GM12878 (cell line): ENCODE measurements around the gene GABBR2. TPM values are rescaled to one million over a fixed set of nuclear protein-coding genes. Genes with fewer than 3 reads are reported as not detected.

Experiments used
- ATAC-seq: fragments of 200-7000 bp; cut with Tn5 transposase; 3 replicates; pipeline ENCODE4 v1.9.1; 2020; ENCODE audit warnings: mild to moderate bottlenecking, moderate library complexity
- BruUV-seq: library from RNA; stranded (reverse); fragments of 400-500 nt; replicated peaks from 2 replicates; lab custom pipeline; 2021; lab: Mats Ljungman, UMichigan
- CTCF ChIA-PET: fragments of 300-600 bp; sonication (Branson Sonifier 250); formaldehyde crosslinking; extraction: SDS; loops from one replicate; lab custom pipeline; 2021; ENCODE audit warnings: inconsistent platforms; lab: Yijun Ruan, JAX
- POLR2A ChIA-PET: fragments of 350-600 bp; formaldehyde crosslinking; extraction: SDS; loops from one replicate; lab custom pipeline; 2021; ENCODE audit warnings: inconsistent platforms; lab: Charles Lee
- RAD21 ChIA-PET: fragments of 300-600 bp; sonication (Branson Sonifier 250); formaldehyde crosslinking; loops from one replicate; lab custom pipeline; 2023; ENCODE audit warnings: antibody characterized with exemption; ENCODE audit not compliant: unreplicated experiment; lab: Charles Lee
- SMC1A ChIA-PET: fragments of 300-600 bp; sonication (Branson Sonifier 250); formaldehyde crosslinking; loops from one replicate; lab custom pipeline; 2023; ENCODE audit not compliant: unreplicated experiment, uncharacterized antibody; lab: Charles Lee
- DNase-seq: peaks from one replicate; pipeline ENCODE4 v3.0.0-alpha.2; 2011; ENCODE audit warnings: low read depth, low spot score
- FAIRE-seq: peaks from 3 replicates; lab custom pipeline; 2011; peaks lifted over from hg19 to GRCh38; lab: Jason Lieb, UNC
- H2AFZ ChIP-seq: 2 replicates; pipeline ENCODE4 v1.6.0; 2011; ENCODE audit warnings: low read depth, low read length, control low read depth; ENCODE audit not compliant: control insufficient read depth
- H3K27ac ChIP-seq: 2 replicates; pipeline ENCODE4 v1.5.1; 2011; ENCODE audit warnings: control low read depth; ENCODE audit not compliant: control insufficient read depth, insufficient read depth
- H3K27me3 ChIP-seq, 2 experiments: replicated peaks in 1 of 2; 2 replicates each; pipeline versions ENCODE4 v1.6.0 to v1.6.1; 2011; ENCODE audit warnings: low read length in 1 of 2; ENCODE audit not compliant: control insufficient read depth in 2 of 2, insufficient read depth in 2 of 2
- H3K36me3 ChIP-seq, 2 experiments: 2 replicates each; pipeline ENCODE4 v1.5.1; 2011; ENCODE audit warnings: low read length in 1 of 2; ENCODE audit not compliant: control insufficient read depth in 2 of 2, insufficient read depth in 2 of 2
- H3K4me1 ChIP-seq: 2 replicates; pipeline ENCODE4 v1.6.1; 2011; ENCODE audit warnings: mild to moderate bottlenecking, low read length, moderate library complexity, mixed read lengths; ENCODE audit not compliant: control insufficient read depth, insufficient read depth
- H3K4me2 ChIP-seq: 2 replicates; pipeline ENCODE4 v1.6.0; 2011; ENCODE audit warnings: control low read depth; ENCODE audit not compliant: control insufficient read depth, insufficient read depth
- H3K4me3 ChIP-seq: fragments of 200-600 bp; sonication (generic); 2 replicates; pipeline ENCODE4 v1.5.1; 2016
- H3K79me2 ChIP-seq: 2 replicates; pipeline ENCODE4 v1.6.0; 2011; ENCODE audit warnings: low read length; ENCODE audit not compliant: control insufficient read depth, insufficient read depth
- H3K9ac ChIP-seq: 2 replicates; pipeline ENCODE4 v1.8.0; 2011; ENCODE audit warnings: low read length, control low read depth, mixed read lengths; ENCODE audit not compliant: control insufficient read depth, insufficient read depth
- H3K9me3 ChIP-seq: replicated peaks from 3 replicates; pipeline ENCODE4 v1.5.1; 2011; ENCODE audit warnings: mild to moderate bottlenecking, low read length; ENCODE audit not compliant: control insufficient read depth, insufficient read depth
- H4K20me1 ChIP-seq: 2 replicates; pipeline ENCODE4 v1.6.0; 2011; ENCODE audit not compliant: control insufficient read depth, insufficient read depth
- CEBPZ ChIP-seq: fragments of 150-350 bp; IDR thresholded peaks from 2 replicates; pipeline ENCODE4 v1.6.1; 2016; ENCODE audit warnings: low read depth, low read length
- CHD4 ChIP-seq: fragments of 200-600 bp; sonication (generic); IDR thresholded peaks from 2 replicates; pipeline ENCODE4 v1.6.1; 2016; ENCODE audit warnings: mild to moderate bottlenecking
- MYC ChIP-seq: IDR thresholded peaks from 2 replicates; pipeline ENCODE4 v1.6.1; 2011; ENCODE audit warnings: mild to moderate bottlenecking, low read length, moderate library complexity, inconsistent platforms; ENCODE audit not compliant: insufficient read depth, insufficient replicate concordance, insufficient read length, severe bottlenecking
- POU2F2 ChIP-seq: IDR thresholded peaks from 3 replicates; pipeline ENCODE4 v1.6.1; 2011; ENCODE audit warnings: low read depth, mild to moderate bottlenecking, low read length, borderline replicate concordance
- TCF3 ChIP-seq: IDR thresholded peaks from 2 replicates; pipeline ENCODE4 v1.6.1; 2012; ENCODE audit warnings: low read depth, mild to moderate bottlenecking, low read length, borderline replicate concordance; ENCODE audit not compliant: insufficient read depth
- WGBS: methylation state at CpG from one replicate; pipeline ENCODE4 v1.1.6; 2016; ENCODE audit warnings: low lambda C conversion rate; ENCODE audit not compliant: insufficient replicate concordance, insufficient coverage; ENCODE audit errors: missing lambda C conversion rate; 5-methylcytosine and 5-hydroxymethylcytosine counted together
- in situ Hi-C: fragments of 300-500 bp; cut with MboI; formaldehyde crosslinking; loops from 9 replicates; pipeline ENCODE4 v1.14.3; 2018; ENCODE audit warnings: mixed read lengths
- intact Hi-C: fragments of 100-400 bp; cut with micrococcal nuclease; formaldehyde crosslinking; loops from one replicate; pipeline ENCODE4 v1.14.2; 2022; ENCODE audit not compliant: unreplicated experiment
- polyA plus RNA-seq, 11 experiments: library from polyadenylated mRNA; depleted of rRNA in 4 of 11; unstranded in 6 of 11; stranded (reverse) in 5 of 11; fragments of >200 nt; fragmentation: Nextera tagmentation in 4 of 11; fragmentation: Illumina TruSeq in 1 of 11; extraction: Ambion mirVana in 4 of 11; extraction: Trizol in 1 of 11; gene quantifications; 1 replicate in 1 of 11; 2 replicates in 10 of 11; pipeline versions ENCODE4 v1.2.1 to v1.2.3, GENCODE V29; 2011 to 2016; ENCODE audit warnings: inconsistent platforms in 2 of 11, missing spikeins in 2 of 11, low read depth in 1 of 11
- total RNA-seq, 4 experiments: library from RNA; depleted of rRNA in 3 of 4; stranded (reverse); fragments of >200 nt in 3 of 4; fragmentation: Illumina TruSeq in 1 of 4; extraction: Trizol in 1 of 4; gene quantifications; 2 replicates each; pipeline versions ENCODE4 v1.2.1 to v1.2.3, GENCODE V29; 2013 to 2021

Gene GABBR2
- total and polyA plus RNA-seq, 10 of the 15 experiments (the other 5 are each of a cell fraction or from before 2014, with no cell fraction given): 0.02 to 2.2 (median 0.06) TPM; not detected in 2

GRCh38 chr9:98724810-98725530 lies 16.2 kb upstream of the GABBR2 start:
- in situ Hi-C loops: no loop called here
- Histone ChIP-seq H3K9me3 (no peaks in the 10 kb centered on the region), H3K4me2 (no peak overlapping the region), H3K36me3 (no peaks in the 10 kb centered on the region), H3K4me3 (no peak overlapping the region), H2AFZ (no peak overlapping the region), H4K20me1 (no peaks in the 10 kb centered on the region), H3K79me2 (no peaks in the 10 kb centered on the region), H3K27me3 (peaks cover 2 to 4% of the 10 kb centered on the region in 2 experiments; a peak in 3 of 4 replicates), H3K27ac (no peak overlapping the region), H3K9ac (no peak overlapping the region), H3K4me1 (no peaks in the 10 kb centered on the region)
- ChIA-PET CTCF (interaction anchor here (0.9 to 1.3 kb wide), 2 partner anchors 20 to 188 kb away, joined by 3 to 4 read pairs; no protein-coding TSS in a partner anchor), POLR2A (no interaction called here), RAD21 (no interaction called here), SMC1A (no interaction called here)
- intact Hi-C loops: no loop called here
- BruUV-seq: no TSS peak
- WGBS: 3% methylated on average over 5 of the region's 5 CpGs
- DNase-seq (no peak), FAIRE-seq (no peak), ATAC-seq (no peak)
- TF ChIP-seq MYC (no peak), TCF3 (no peak), CEBPZ (no peak), CHD4 (no peak), POU2F2 (no peak)
